ENCODE results near the gene PTH2. TPM values are rescaled to one million over a fixed set of nuclear protein-coding genes. Genes with fewer than 3 reads are reported as not detected.
A peak's percentile ranks its signal among the peaks of the same experiment; 100 is the strongest.

PTH2 gene
- total and polyA plus RNA-seq, 2 donors (not counting 3 experiments of a cell fraction or from before 2014, with no cell fraction given), result not detected

GRCh38 chr19:49443366-49444099 lies 20.3 kb upstream of the PTH2 start:
- no peak overlapping the region for H3K27ac ChIP-seq (ENCODE audit: insufficient read depth, low read depth, low read length)
- H3K9ac ChIP-seq (replicated peaks; ENCODE audit: extremely low read depth, insufficient read depth, low read length), result peak overlapping the region; percentile 24
- POLR2A ChIA-PET, result no interaction called here
- peak overlapping the region; percentile 58 to 78 (median 65) for H3K4me3 ChIP-seq (replicated peaks in 1 of 3; ENCODE audit: insufficient read depth in 1 of 3, low read depth in 1 of 3, low read length in 3 of 3)
- FAIRE-seq (peak; percentile 95), DNase-seq (ENCODE audit: low read depth, low spot score) (peak; percentile 92)
- intact Hi-C loops (cut with micrococcal nuclease), result loop anchor here (1.0 kb wide), 5 partner anchors 8 to 217 kb away; partner anchors contain the start of genes DKKL1 and PIH1D1
- CTCF ChIA-PET, result interaction anchor here (0.7 to 2.8 kb wide), 11 partner anchors 8 to 683 kb away, joined by 3 to 11 read pairs (median 4); partner anchors contain the start of genes FLT3LG, GFY and PIH1D1
- H3K4me1 ChIP-seq (ENCODE audit: control insufficient read depth, extremely low read depth, insufficient read depth, low read length), result no peaks in the 10 kb centered on the region
- BruUV-seq (replicated peaks), result no TSS peak
- no peaks in the 10 kb centered on the region for H3K79me2 ChIP-seq (ENCODE audit: control insufficient read depth, insufficient read depth, low read length)
- H2AFZ ChIP-seq (ENCODE audit: low read depth, low read length), result peak overlapping the region; percentile 96
- peak; percentile 19 for TF ChIP-seq POLR2AphosphoS5 (IDR thresholded peaks at IDR 0.05; ENCODE audit: insufficient read depth, low read depth, low read length)
- no peak for TF ChIP-seq EZH2 (IDR thresholded peaks at IDR 0.05; ENCODE audit: borderline replicate concordance, low read depth, low read length, severe bottlenecking)
- TF ChIP-seq CTCF (IDR thresholded peaks at IDR 0.05; ENCODE audit: extremely low read depth in 1 of 2, insufficient read depth in 1 of 2, low read depth in 1 of 2, low read length in 2 of 2), result peak; percentile 73 to 93
- TF ChIP-seq MYC (IDR thresholded peaks at IDR 0.05; ENCODE audit: low read depth, low read length), result no peak
- TF ChIP-seq JUN (IDR thresholded peaks at IDR 0.05; ENCODE audit: borderline replicate concordance, insufficient read depth, insufficient read length, low read depth), result no peak
- TF ChIP-seq MAX (IDR thresholded peaks at IDR 0.05; ENCODE audit: insufficient read depth, insufficient read length), result no peak
- TF ChIP-seq FOS (IDR thresholded peaks at IDR 0.05; ENCODE audit: borderline replicate concordance, insufficient read depth, low read length), result no peak
- no peaks in the 10 kb centered on the region for H4K20me1 ChIP-seq (replicated peaks; ENCODE audit: control insufficient read depth, extremely low read depth, insufficient read depth, low read length)
- H3K36me3 ChIP-seq (ENCODE audit: control insufficient read depth in 2 of 2, extremely low read depth in 1 of 2, insufficient read depth in 2 of 2, low read length in 2 of 2), result no peaks in the 10 kb centered on the region
- peaks cover 30 to 37% of the 10 kb centered on the region in 2 experiments for H3K27me3 ChIP-seq (ENCODE audit: control insufficient read depth in 2 of 2, insufficient read depth in 2 of 2, low read length in 2 of 2)
- H3K4me2 ChIP-seq (ENCODE audit: insufficient read depth, low read length), result peak overlapping the region; percentile 80
- H3K9me3 ChIP-seq (replicated peaks; ENCODE audit: control insufficient read depth, insufficient read depth, low read length), result no peaks in the 10 kb centered on the region
- H3K9me1 ChIP-seq (replicated peaks; ENCODE audit: control insufficient read depth, extremely low read depth, insufficient read depth, low read length), result no peaks in the 10 kb centered on the region
- dilution Hi-C loops (cut with MboI; ENCODE audit: extremely low pct_ligation_motif_present, low sequenced_read_pairs), result no loop called here
